H9 (cell line): ENCODE measurements around the gene RAB33A. TPM values are rescaled to one million over a fixed set of nuclear protein-coding genes. Genes with fewer than 3 reads are reported as not detected.

Experiments
- DNase-seq: peaks from one replicate; pipeline ENCODE4 v3.0.0-alpha.2; 2017
- H2AFZ ChIP-seq: one replicate; pipeline ENCODE4 v1.6.1; 2013; ENCODE audit warnings: mild to moderate bottlenecking, low read length, control low read depth, moderate library complexity
- H2AK5ac ChIP-seq: 2 replicates; pipeline ENCODE4 v1.6.1; 2013; ENCODE audit warnings: low read length, control low read depth, mixed read lengths; ENCODE audit not compliant: insufficient read length
- H2BK120ac ChIP-seq: one replicate; pipeline ENCODE4 v1.6.1; 2013; ENCODE audit warnings: low read depth, mild to moderate bottlenecking, low read length, control low read depth, inconsistent platforms; ENCODE audit not compliant: poor library complexity, severe bottlenecking
- H2BK12ac ChIP-seq: 2 replicates; pipeline ENCODE4 v1.6.1; 2013; ENCODE audit warnings: low read length, control low read depth, mixed read lengths, low read depth; ENCODE audit not compliant: insufficient read length
- H2BK15ac ChIP-seq: 2 replicates; pipeline ENCODE4 v1.6.1; 2013; ENCODE audit warnings: low read depth, low read length, control low read depth
- H2BK20ac ChIP-seq: one replicate; pipeline ENCODE4 v1.6.1; 2013; ENCODE audit warnings: low read depth, mild to moderate bottlenecking, low read length, control low read depth, inconsistent platforms; ENCODE audit not compliant: poor library complexity, severe bottlenecking
- H2BK5ac ChIP-seq: 2 replicates; pipeline ENCODE4 v1.6.1; 2013; ENCODE audit warnings: low read length, control low read depth, mixed read lengths; ENCODE audit not compliant: insufficient read length
- H3K14ac ChIP-seq: 2 replicates; pipeline ENCODE4 v1.6.1; 2013; ENCODE audit warnings: low read length, control low read depth; ENCODE audit not compliant: insufficient read depth
- H3K18ac ChIP-seq: 2 replicates; pipeline ENCODE4 v1.6.1; 2013; ENCODE audit warnings: low read depth, mild to moderate bottlenecking, mixed read lengths, low read length, control low read depth; ENCODE audit not compliant: insufficient read length
- H3K23ac ChIP-seq: 2 replicates; pipeline ENCODE4 v1.6.1; 2013; ENCODE audit warnings: low read length, control low read depth, mixed read lengths, low read depth; ENCODE audit not compliant: insufficient read length
- H3K23me2 ChIP-seq: 2 replicates; pipeline ENCODE4 v1.6.1; 2013; ENCODE audit warnings: low read depth, mild to moderate bottlenecking, mixed read lengths, low read length, control low read depth; ENCODE audit not compliant: insufficient read length, poor library complexity, severe bottlenecking
- H3K27ac ChIP-seq: 2 replicates; pipeline ENCODE4 v1.5.1; 2013; ENCODE audit warnings: low read length, control low read depth, mixed read lengths, low read depth; ENCODE audit not compliant: insufficient read length
- H3K27me3 ChIP-seq: 2 replicates; pipeline ENCODE4 v1.6.1; 2013; ENCODE audit warnings: low read length, control low read depth, inconsistent platforms; ENCODE audit not compliant: insufficient read depth
- H3K4ac ChIP-seq: 2 replicates; pipeline ENCODE4 v1.6.1; 2013; ENCODE audit warnings: low read depth, mild to moderate bottlenecking, control low read depth, inconsistent platforms, low read length, moderate library complexity
- H3K4me1 ChIP-seq: 2 replicates; pipeline ENCODE4 v1.6.1; 2013; ENCODE audit warnings: low read length, control low read depth, inconsistent platforms; ENCODE audit not compliant: insufficient read depth
- H3K4me2 ChIP-seq: 2 replicates; pipeline ENCODE4 v1.6.1; 2013; ENCODE audit warnings: low read length, control low read depth, mixed read lengths; ENCODE audit not compliant: insufficient read length, insufficient read depth
- H3K56ac ChIP-seq: 2 replicates; pipeline ENCODE4 v1.6.1; 2013; ENCODE audit warnings: low read depth, mild to moderate bottlenecking, mixed read lengths, low read length, control low read depth; ENCODE audit not compliant: insufficient read length
- H3K79me1 ChIP-seq: 2 replicates; pipeline ENCODE4 v1.6.1; 2013; ENCODE audit warnings: low read depth, mild to moderate bottlenecking, moderate library complexity, low read length, control low read depth, inconsistent platforms; ENCODE audit not compliant: insufficient read depth, poor library complexity, severe bottlenecking
- H3K79me2 ChIP-seq: 2 replicates; pipeline ENCODE4 v1.6.1; 2013; ENCODE audit warnings: low read length, control low read depth, inconsistent platforms; ENCODE audit not compliant: insufficient read depth
- H3K9ac ChIP-seq: 2 replicates; pipeline ENCODE4 v1.6.1; 2013; ENCODE audit warnings: low read length, control low read depth, mixed read lengths; ENCODE audit not compliant: insufficient read length; ENCODE audit errors: extremely low read depth
- H3K9me3 ChIP-seq: one replicate; pipeline ENCODE4 v1.6.1; 2013; ENCODE audit warnings: low read depth, low read length, inconsistent platforms; ENCODE audit not compliant: control insufficient read depth
- H3T11ph ChIP-seq: one replicate; pipeline ENCODE4 v1.6.1; 2013; ENCODE audit warnings: mild to moderate bottlenecking, low read length, control low read depth, inconsistent platforms
- H4K20me1 ChIP-seq: one replicate; pipeline ENCODE4 v1.6.1; 2013; ENCODE audit not compliant: control insufficient read depth, insufficient read length, insufficient read depth
- H4K5ac ChIP-seq: 2 replicates; pipeline ENCODE4 v1.6.1; 2013; ENCODE audit warnings: low read depth, mild to moderate bottlenecking, mixed read lengths, low read length, control low read depth; ENCODE audit not compliant: insufficient read length
- H4K8ac ChIP-seq: replicated peaks from 2 replicates; pipeline ENCODE4 v1.6.1; 2013; ENCODE audit warnings: low read length, control low read depth, mixed read lengths, low read depth; ENCODE audit not compliant: insufficient read length
- H4K91ac ChIP-seq: 2 replicates; pipeline ENCODE4 v1.6.1; 2013; ENCODE audit warnings: low read depth, mild to moderate bottlenecking, moderate library complexity, mixed read lengths, low read length, control low read depth; ENCODE audit not compliant: insufficient read length
- H3K27ac Mint-ChIP-seq, 3 experiments: 2 replicates in 2 of 3; 3 replicates in 1 of 3; pipeline ENCODE4 v1.8.0; 2020 to 2021; ENCODE audit warnings: mixed read lengths in 3 of 3, mild to moderate bottlenecking in 1 of 3, moderate library complexity in 1 of 3
- H3K27me3 Mint-ChIP-seq: 2 replicates; pipeline ENCODE4 v1.8.0; 2021; ENCODE audit warnings: low read depth, mild to moderate bottlenecking, moderate library complexity, mixed read lengths
- H3K36me3 Mint-ChIP-seq, 3 experiments: 2 replicates in 2 of 3; 3 replicates in 1 of 3; pipeline ENCODE4 v1.8.0; 2020 to 2021; ENCODE audit warnings: low read depth in 3 of 3, mixed read lengths in 3 of 3; ENCODE audit not compliant: insufficient read depth in 1 of 3
- H3K4me1 Mint-ChIP-seq, 2 experiments: 2 replicates each; pipeline ENCODE4 v1.8.0; 2020; ENCODE audit warnings: mixed read lengths in 2 of 2
- H3K4me3 Mint-ChIP-seq, 2 experiments: 2 replicates in 1 of 2; 3 replicates in 1 of 2; pipeline ENCODE4 v1.8.0; 2020 to 2021; ENCODE audit warnings: mild to moderate bottlenecking in 2 of 2, mixed read lengths in 2 of 2, moderate library complexity in 1 of 2
- H3K9me3 Mint-ChIP-seq, 2 experiments: 2 replicates in 1 of 2; 3 replicates in 1 of 2; pipeline ENCODE4 v1.8.0; 2020; ENCODE audit warnings: mild to moderate bottlenecking in 2 of 2, mixed read lengths in 2 of 2, moderate library complexity in 1 of 2
- WGBS: extraction: QIAGEN DNeasy Blood & Tissue Kit; methylation state at CpG from one replicate; pipeline ENCODE4 v1.1.7; 2013; ENCODE audit warnings: missing lambda C conversion rate, low lambda C conversion rate, mixed read lengths; ENCODE audit not compliant: insufficient read length; ENCODE audit errors: extremely low coverage; 5-methylcytosine and 5-hydroxymethylcytosine counted together
- total RNA-seq: library from RNA; stranded (reverse); gene quantifications from 2 replicates; pipeline ENCODE4 v1.2.1, GENCODE V29; 2021
- TF ChIP-seq, protein P1 (sequence below): fragments of 200-600 bp; sonication (generic); conservative IDR thresholded peaks from 3 replicates; pipeline ENCODE4 v1.8.0; 2021; ENCODE audit warnings: antibody characterized with exemption, mild to moderate bottlenecking

Gene RAB33A
- total RNA-seq, 1 experiment from 2014 or later = 0.59 TPM

DNA sequence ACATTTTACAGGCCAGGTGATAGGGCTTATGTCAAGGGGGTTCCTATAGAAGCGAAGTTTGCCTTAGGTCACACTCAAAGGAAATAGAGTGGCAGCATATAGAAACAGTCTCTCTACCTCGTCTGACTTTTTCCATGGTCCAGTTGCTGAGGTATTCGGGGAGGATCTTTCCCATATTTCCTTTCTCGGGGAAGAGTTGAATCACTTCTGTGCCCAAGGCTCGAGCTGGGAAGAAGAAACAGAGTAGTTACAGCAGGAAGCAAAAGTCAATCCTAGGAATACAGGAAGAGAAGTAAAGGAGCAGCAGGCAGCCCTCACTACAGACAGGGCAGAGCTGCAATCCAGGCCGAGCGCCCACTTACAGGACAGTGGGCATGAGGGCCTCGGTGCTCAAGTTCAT lies 34.8 kb upstream of the RAB33A start:
- no peak overlapping the region for H3K27ac ChIP-seq
- no peak overlapping the region for H3K9ac ChIP-seq
- no peak overlapping the region for H2BK12ac ChIP-seq
- Mint-ChIP-seq H3K9me3 (peaks cover 0 to 64% of the 10 kb centered on the region in 2 experiments; a peak in 2 of 5 replicates), H3K27ac (no peak overlapping the region), H3K4me1 (peaks cover 6 to 13% of the 10 kb centered on the region in 2 experiments), H3K27me3 (peaks cover 18% of the 10 kb centered on the region), H3K36me3 (peaks cover 24 to 67% (median 44%) of the 10 kb centered on the region in 3 experiments; a peak in 6 of 7 replicates), H3K4me3 (no peak overlapping the region)
- WGBS = no CpG with 5 or more reads among the region's 8 CpGs
- H3K4me1 ChIP-seq = no peaks in the 10 kb centered on the region
- no peak overlapping the region for H2BK5ac ChIP-seq
- no peak overlapping the region for H3K18ac ChIP-seq
- H3K79me1 ChIP-seq = no peaks in the 10 kb centered on the region
- DNase-seq = no peak
- H2BK20ac ChIP-seq = no peak overlapping the region
- H2AK5ac ChIP-seq = no peak overlapping the region
- H3K9me3 ChIP-seq = peaks cover 20% of the 10 kb centered on the region
- no peak overlapping the region for H4K5ac ChIP-seq
- no peaks in the 10 kb centered on the region for H3K79me2 ChIP-seq
- no peak overlapping the region for H4K8ac ChIP-seq
- H3K14ac ChIP-seq = no peak overlapping the region
- TF ChIP-seq, protein P1, sequence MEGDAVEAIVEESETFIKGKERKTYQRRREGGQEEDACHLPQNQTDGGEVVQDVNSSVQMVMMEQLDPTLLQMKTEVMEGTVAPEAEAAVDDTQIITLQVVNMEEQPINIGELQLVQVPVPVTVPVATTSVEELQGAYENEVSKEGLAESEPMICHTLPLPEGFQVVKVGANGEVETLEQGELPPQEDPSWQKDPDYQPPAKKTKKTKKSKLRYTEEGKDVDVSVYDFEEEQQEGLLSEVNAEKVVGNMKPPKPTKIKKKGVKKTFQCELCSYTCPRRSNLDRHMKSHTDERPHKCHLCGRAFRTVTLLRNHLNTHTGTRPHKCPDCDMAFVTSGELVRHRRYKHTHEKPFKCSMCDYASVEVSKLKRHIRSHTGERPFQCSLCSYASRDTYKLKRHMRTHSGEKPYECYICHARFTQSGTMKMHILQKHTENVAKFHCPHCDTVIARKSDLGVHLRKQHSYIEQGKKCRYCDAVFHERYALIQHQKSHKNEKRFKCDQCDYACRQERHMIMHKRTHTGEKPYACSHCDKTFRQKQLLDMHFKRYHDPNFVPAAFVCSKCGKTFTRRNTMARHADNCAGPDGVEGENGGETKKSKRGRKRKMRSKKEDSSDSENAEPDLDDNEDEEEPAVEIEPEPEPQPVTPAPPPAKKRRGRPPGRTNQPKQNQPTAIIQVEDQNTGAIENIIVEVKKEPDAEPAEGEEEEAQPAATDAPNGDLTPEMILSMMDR = no peak
- no peak overlapping the region for H2BK120ac ChIP-seq
- H4K91ac ChIP-seq = no peak overlapping the region
- H3K4ac ChIP-seq = no peak overlapping the region
- H3K23ac ChIP-seq = no peak overlapping the region
- H4K20me1 ChIP-seq = no peaks in the 10 kb centered on the region
- no peak overlapping the region for H2AFZ ChIP-seq
- H3K56ac ChIP-seq = no peak overlapping the region
- H2BK15ac ChIP-seq = no peak overlapping the region
- no peaks in the 10 kb centered on the region for H3K27me3 ChIP-seq
- no peak overlapping the region for H3K4me2 ChIP-seq
- H3T11ph ChIP-seq = no peak overlapping the region
- no peaks in the 10 kb centered on the region for H3K23me2 ChIP-seq
